A673 (cell line): ENCODE results near the gene GAPVD1. TPM values are rescaled to one million over a fixed set of nuclear protein-coding genes. Genes with fewer than 3 reads are reported as not detected.
A peak's percentile ranks its signal among the peaks of the same experiment; 100 is the strongest.

Experiments used
- BruUV-seq: library from RNA; stranded (reverse); fragments of 400-500 nt; replicated peaks from 2 replicates; lab custom pipeline; 2021; lab: Mats Ljungman, UMichigan
- CTCF ChIA-PET: fragments of 300-600 bp; sonication (Branson Sonifier 250); formaldehyde crosslinking; loops from one replicate; lab custom pipeline; 2022; ENCODE audit warnings: antibody characterized with exemption; lab: Charles Lee
- POLR2A ChIA-PET: fragments of 300-600 bp; sonication (Branson Sonifier 250); formaldehyde crosslinking; loops from one replicate; lab custom pipeline; 2022; ENCODE audit warnings: antibody characterized with exemption; ENCODE audit not compliant: low non-redundant PET; lab: Charles Lee
- DNase-seq: peaks from one replicate; pipeline ENCODE4 v3.0.0-alpha.2; 2015; ENCODE audit warnings: low spot score
- H3K27ac ChIP-seq: fragments of 200-600 bp; sonication (generic); 2 replicates; pipeline ENCODE4 v1.5.1; 2016; ENCODE audit warnings: mixed run types, low read depth, mild to moderate bottlenecking, mixed read lengths, antibody characterized with exemption, low read length; ENCODE audit not compliant: poor library complexity, severe bottlenecking
- H3K27me3 ChIP-seq: fragments of 200-600 bp; sonication (generic); replicated peaks from 2 replicates; pipeline ENCODE4 v1.6.1; 2017; ENCODE audit warnings: mixed run types, low read depth, mild to moderate bottlenecking, mixed read lengths, antibody characterized with exemption, low read length; ENCODE audit not compliant: insufficient read depth, poor library complexity
- H3K36me3 ChIP-seq: fragments of 200-600 bp; sonication (generic); 2 replicates; pipeline ENCODE4 v1.6.1; 2016; ENCODE audit warnings: mixed run types, mild to moderate bottlenecking, mixed read lengths, antibody characterized with exemption, low read length; ENCODE audit not compliant: insufficient read depth, poor library complexity, severe bottlenecking
- H3K4me1 ChIP-seq: fragments of 200-600 bp; sonication (generic); 2 replicates; pipeline ENCODE4 v1.6.1; 2017; ENCODE audit warnings: mixed run types, mild to moderate bottlenecking, mixed read lengths, antibody characterized with exemption, low read length; ENCODE audit not compliant: insufficient read depth, poor library complexity, severe bottlenecking
- H3K4me3 ChIP-seq: fragments of 200-600 bp; sonication (generic); 2 replicates; pipeline ENCODE4 v1.5.1; 2016; ENCODE audit warnings: low read depth, mixed run types, mild to moderate bottlenecking, mixed read lengths, low read length; ENCODE audit not compliant: poor library complexity, severe bottlenecking
- H3K9me3 ChIP-seq: fragments of 200-600 bp; sonication (generic); 2 replicates; pipeline ENCODE4 v1.6.1; 2016; ENCODE audit warnings: mixed run types, low read depth, mild to moderate bottlenecking, mixed read lengths, antibody characterized with exemption, low read length; ENCODE audit not compliant: poor library complexity, severe bottlenecking
- EZH2 ChIP-seq: fragments of 200-600 bp; sonication (generic); IDR thresholded peaks from 2 replicates; pipeline ENCODE4 v1.6.1; 2017; ENCODE audit warnings: borderline replicate concordance, low read depth, mild to moderate bottlenecking, mixed read lengths, antibody characterized with exemption, low read length; ENCODE audit not compliant: poor library complexity, severe bottlenecking
- intact Hi-C: fragments of 100-400 bp; cut with micrococcal nuclease; formaldehyde crosslinking; loops from one replicate; pipeline ENCODE4 v1.10.0; 2022; ENCODE audit not compliant: unreplicated experiment
- total RNA-seq: library from RNA; stranded (reverse); gene quantifications from 2 replicates; pipeline ENCODE4 v1.2.3, GENCODE V29; 2021
- TF ChIP-seq, protein P1 (sequence below): fragments of 300-800, 200-600 bp; sonication (generic); conservative IDR thresholded peaks from 2 replicates; pipeline ENCODE4 v1.5.1; 2017; ENCODE audit warnings: low read depth, mild to moderate bottlenecking, antibody characterized with exemption, low read length, moderate library complexity, mixed read lengths

GAPVD1 gene
- total RNA-seq, 1 experiment from 2014 or later, result 55.3 TPM

GRCh38 chr9:125243792-125244260, 17.8 kb upstream of the GAPVD1 start:
- BruUV-seq, result no TSS peak
- Histone ChIP-seq H3K4me1 (peaks cover 15% of the 10 kb centered on the region), H3K27me3 (no peaks in the 10 kb centered on the region), H3K9me3 (no peaks in the 10 kb centered on the region), H3K36me3 (peaks cover 18% of the 10 kb centered on the region), H3K27ac (peak overlapping the region; percentile 66), H3K4me3 (no peak overlapping the region)
- no peak for TF ChIP-seq EZH2
- TF ChIP-seq, protein P1, sequence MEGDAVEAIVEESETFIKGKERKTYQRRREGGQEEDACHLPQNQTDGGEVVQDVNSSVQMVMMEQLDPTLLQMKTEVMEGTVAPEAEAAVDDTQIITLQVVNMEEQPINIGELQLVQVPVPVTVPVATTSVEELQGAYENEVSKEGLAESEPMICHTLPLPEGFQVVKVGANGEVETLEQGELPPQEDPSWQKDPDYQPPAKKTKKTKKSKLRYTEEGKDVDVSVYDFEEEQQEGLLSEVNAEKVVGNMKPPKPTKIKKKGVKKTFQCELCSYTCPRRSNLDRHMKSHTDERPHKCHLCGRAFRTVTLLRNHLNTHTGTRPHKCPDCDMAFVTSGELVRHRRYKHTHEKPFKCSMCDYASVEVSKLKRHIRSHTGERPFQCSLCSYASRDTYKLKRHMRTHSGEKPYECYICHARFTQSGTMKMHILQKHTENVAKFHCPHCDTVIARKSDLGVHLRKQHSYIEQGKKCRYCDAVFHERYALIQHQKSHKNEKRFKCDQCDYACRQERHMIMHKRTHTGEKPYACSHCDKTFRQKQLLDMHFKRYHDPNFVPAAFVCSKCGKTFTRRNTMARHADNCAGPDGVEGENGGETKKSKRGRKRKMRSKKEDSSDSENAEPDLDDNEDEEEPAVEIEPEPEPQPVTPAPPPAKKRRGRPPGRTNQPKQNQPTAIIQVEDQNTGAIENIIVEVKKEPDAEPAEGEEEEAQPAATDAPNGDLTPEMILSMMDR, result no peak
- DNase-seq, result no peak
- ChIA-PET POLR2A (interaction anchor here (0.7 kb wide), 1 partner anchor 48 kb away, joined by 3 read pairs; no protein-coding TSS in a partner anchor), CTCF (no interaction called here)
- intact Hi-C loops, result loop anchor here (5.0 kb wide), 1 partner anchor 123 kb away; no protein-coding TSS in a partner anchor

GRCh38 chr9:125246261-125246667, 15.4 kb upstream of the GAPVD1 start:
- H3K36me3 ChIP-seq, result no peaks in the 10 kb centered on the region
- no peak overlapping the region for H3K4me3 ChIP-seq
- intact Hi-C loops, result no loop called here
- TF ChIP-seq, protein P1, result no peak
- TF ChIP-seq EZH2, result no peak
- no TSS peak for BruUV-seq
- H3K27ac ChIP-seq, result no peak overlapping the region
- H3K4me1 ChIP-seq, result peaks cover 6% of the 10 kb centered on the region
- ChIA-PET POLR2A (interaction anchor here (0.6 kb wide), 1 partner anchor 844 kb away, joined by 3 read pairs; no protein-coding TSS in a partner anchor), CTCF (no interaction called here)
- no peaks in the 10 kb centered on the region for H3K9me3 ChIP-seq
- H3K27me3 ChIP-seq, result no peaks in the 10 kb centered on the region
- no peak for DNase-seq

GRCh38 chr9:125254231-125254630, 7.4 kb upstream of the GAPVD1 start:
- Histone ChIP-seq H3K36me3 (no peaks in the 10 kb centered on the region), H3K4me1 (no peaks in the 10 kb centered on the region), H3K4me3 (no peak overlapping the region), H3K27me3 (no peaks in the 10 kb centered on the region), H3K27ac (no peak overlapping the region), H3K9me3 (no peaks in the 10 kb centered on the region)
- intact Hi-C loops, result no loop called here
- BruUV-seq, result no TSS peak
- no peak for TF ChIP-seq EZH2
- TF ChIP-seq, protein P1, result no peak
- ChIA-PET CTCF (no interaction called here), POLR2A (no interaction called here)
- DNase-seq, result no peak
